GM18507 (cell line): Measurements from ENCODE around the gene CST9.
"Not testable (repeated sequence)": the region's sequence is repeated elsewhere in the genome, so short reads cannot be mapped to it uniquely, and the experiment has no call there.

Experiments used
- DNase-seq: peaks from one replicate; pipeline ENCODE4 v3.0.0; 2011; ENCODE audit warnings: low read depth; ENCODE audit not compliant: insufficient read length; ENCODE audit errors: extremely low spot score
- FAIRE-seq: peaks from 2 replicates; lab custom pipeline; 2011; peaks lifted over from hg19 to GRCh38; lab: Jason Lieb, UNC

CST9 gene

GRCh38 chr20:23638309-23638708 lies 32.6 kb upstream of the CST9 start:
- no peak for DNase-seq
- no peak for FAIRE-seq

GRCh38 chr20:23637282-23638221 lies 31.8 kb upstream of the CST9 start, which contains the start of gene CST3:
CST3 (minus strand) TSS chr20:23637955; CDS start chr20:23637862, 93 bp downstream.
- FAIRE-seq (peak; percentile 51), DNase-seq (peak; percentile 71)

- DNase-seq (no peak), FAIRE-seq (no peak)
Measured at GRCh38 chr20:23636908-23637281, 31.2 kb upstream of the CST9 start.

GRCh38 chr20:23636182-23636907 lies 30.6 kb upstream of the CST9 start:
- DNase-seq (no peak), FAIRE-seq (no peak)

GRCh38 chr20:23635768-23636090 lies 30.0 kb upstream of the CST9 start:
- not testable (repeated sequence) for FAIRE-seq, DNase-seq

GRCh38 chr20:23634985-23635767 lies 29.5 kb upstream of the CST9 start:
- DNase-seq (no peak), FAIRE-seq (no peak)

- FAIRE-seq: no peak
- no peak for DNase-seq
Measured at GRCh38 chr20:23634044-23634801, 28.5 kb upstream of the CST9 start.

GRCh38 chr20:23632711-23633573 lies 27.2 kb upstream of the CST9 start:
- DNase-seq: no peak
- FAIRE-seq: no peak

GRCh38 chr20:23631981-23632710 lies 26.4 kb upstream of the CST9 start:
- FAIRE-seq (no peak), DNase-seq (no peak)

- FAIRE-seq (no peak), DNase-seq (no peak)
Measured at GRCh38 chr20:23631226-23631822, 25.6 kb upstream of the CST9 start.

- no peak for FAIRE-seq
Measured at GRCh38 chr20:23630392-23630849, 24.7 kb upstream of the CST9 start.

GRCh38 chr20:23629542-23630391 lies 24.1 kb upstream of the CST9 start:
- no peak for FAIRE-seq

More at GRCh38 chr20:23630392-23630849, 24.7 kb upstream of the CST9 start:
- DNase-seq: no peak

GRCh38 chr20:23629017-23629541 lies 23.4 kb upstream of the CST9 start:
- DNase-seq (no peak), FAIRE-seq (no peak)

More at GRCh38 chr20:23629542-23630391, 24.1 kb upstream of the CST9 start:
- DNase-seq: no peak

GRCh38 chr20:23628402-23629016 lies 22.8 kb upstream of the CST9 start:
- no peak for DNase-seq
- FAIRE-seq: no peak

GRCh38 chr20:23627501-23627900 lies 21.8 kb upstream of the CST9 start:
- no peak for DNase-seq
- no peak for FAIRE-seq
